ENCODE data around the gene VSTM2L. TPM values are rescaled to one million over a fixed set of nuclear protein-coding genes. Genes with fewer than 3 reads are reported as not detected.

The VSTM2L gene
- polyA plus RNA-seq, 1 of the 3 experiments (the other 2 are of a cell fraction): 5.1 TPM

GRCh38 chr20:37976887-37977286 is 74.0 kb downstream of the VSTM2L start:
- Histone ChIP-seq H3K4me2 (no peak overlapping the region), H3F3A (replicated peaks; ENCODE audit: insufficient read depth) (no peaks in the 10 kb centered on the region), H3K36me3 (replicated peaks in 1 of 2; ENCODE audit: control insufficient read depth in 1 of 2, insufficient read depth in 2 of 2, low read length in 1 of 2) (peaks cover 0 to 3% of the 10 kb centered on the region in 2 experiments), H2AFZ (ENCODE audit: low read depth) (no peak overlapping the region), H3K9ac (no peak overlapping the region), H3K9me2 (no peaks in the 10 kb centered on the region), H3K79me2 (ENCODE audit: insufficient read depth) (no peaks in the 10 kb centered on the region), H3K9me3 (no peaks in the 10 kb centered on the region), H3K27ac (ENCODE audit: low read depth in 2 of 2, low read length in 1 of 2) (no peak overlapping the region), H3K4me1 (ENCODE audit: control insufficient read depth in 1 of 2, insufficient read depth in 2 of 2, low read depth in 1 of 2, low read length in 1 of 2) (no peaks in the 10 kb centered on the region), H3K27me3 (ENCODE audit: insufficient read depth) (no peaks in the 10 kb centered on the region), H3K4me3 (ENCODE audit: low read depth in 2 of 2, low read length in 1 of 2) (no peak overlapping the region), H4K20me1 (ENCODE audit: insufficient read depth) (0 out of 2 replicates have a peak, but pooled peaks cover 3% of the 10 kb centered on the region)
- ChIA-PET POLR2A (no interaction called here), CTCF (interaction anchor here (0.7 to 1.3 kb wide), 2 partner anchors 73 to 74 kb away, joined by 3 read pairs; partner anchors contain the start of gene VSTM2L)
- WGBS (ENCODE audit: low lambda C conversion rate): 93% methylated on average over 10 of the region's 10 CpGs
- TF ChIP-seq FOSL2 (IDR thresholded peaks at IDR 0.05; ENCODE audit: borderline replicate concordance, low read depth): no peak
- TF ChIP-seq IRF3 (IDR thresholded peaks at IDR 0.05; ENCODE audit: low read depth, low read length): no peak
- TF ChIP-seq EZH2phosphoT487 (IDR thresholded peaks at IDR 0.05; ENCODE audit: borderline replicate concordance, low read depth): no peak
- TF ChIP-seq USF2 (IDR thresholded peaks at IDR 0.05; ENCODE audit: borderline replicate concordance, low read depth, low read length): no peak
- no peak for TF ChIP-seq REST (IDR thresholded peaks at IDR 0.05; ENCODE audit: low read depth, low read length)
- DNase-seq: no peak

DNA sequence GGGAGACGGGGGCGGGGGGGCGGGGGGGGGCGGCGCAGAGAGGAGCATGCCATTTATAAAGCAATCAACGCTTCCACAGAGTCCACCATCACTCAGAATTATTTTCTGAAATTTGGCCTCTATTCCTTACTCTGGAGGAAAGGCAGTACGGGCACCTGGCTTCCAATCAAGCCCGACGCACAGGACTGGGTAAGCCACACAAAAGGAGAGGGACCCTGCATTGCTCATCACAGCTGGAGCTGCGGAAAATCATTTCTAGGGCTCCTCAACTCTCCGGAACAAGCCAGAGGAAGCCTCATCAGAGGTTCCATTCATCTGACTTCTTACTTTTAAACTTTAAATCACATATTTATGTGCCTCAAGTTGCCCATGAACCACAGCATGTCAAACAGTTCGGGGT is 74.4 kb downstream of the VSTM2L start:
- Histone ChIP-seq H3F3A (replicated peaks; ENCODE audit: insufficient read depth) (no peaks in the 10 kb centered on the region), H3K9me3 (no peaks in the 10 kb centered on the region), H3K36me3 (replicated peaks in 1 of 2; ENCODE audit: control insufficient read depth in 1 of 2, insufficient read depth in 2 of 2, low read length in 1 of 2) (peaks cover 0 to 4% of the 10 kb centered on the region in 2 experiments), H3K4me3 (ENCODE audit: low read depth in 2 of 2, low read length in 1 of 2) (no peak overlapping the region), H4K20me1 (ENCODE audit: insufficient read depth) (0 out of 2 replicates have a peak, but pooled peaks cover 3% of the 10 kb centered on the region), H3K4me2 (no peak overlapping the region), H3K27me3 (ENCODE audit: insufficient read depth) (no peaks in the 10 kb centered on the region), H3K9ac (no peak overlapping the region), H3K4me1 (ENCODE audit: control insufficient read depth in 1 of 2, insufficient read depth in 2 of 2, low read depth in 1 of 2, low read length in 1 of 2) (no peaks in the 10 kb centered on the region), H3K79me2 (ENCODE audit: insufficient read depth) (no peaks in the 10 kb centered on the region), H2AFZ (ENCODE audit: low read depth) (no peak overlapping the region), H3K9me2 (no peaks in the 10 kb centered on the region), H3K27ac (ENCODE audit: low read depth in 2 of 2, low read length in 1 of 2) (no peak overlapping the region)
- TF ChIP-seq FOXM1 (IDR thresholded peaks at IDR 0.05; ENCODE audit: low read depth): no peak
- WGBS (ENCODE audit: low lambda C conversion rate): 85% methylated on average over 10 of the region's 12 CpGs
- POLR2A ChIA-PET: no interaction called here
- CTCF ChIA-PET: interaction anchor here (0.7 to 1.3 kb wide), 2 partner anchors 73 to 74 kb away, joined by 3 read pairs; partner anchors contain the start of gene VSTM2L
- DNase-seq: no peak

All from SK-N-SH (cell line).